Measurements from ENCODE around the gene TWF2. TPM values are rescaled to one million over a fixed set of nuclear protein-coding genes. Genes with fewer than 3 reads are reported as not detected.

TWF2 gene
- total and polyA plus RNA-seq, 2 experiments from 2014 or later = 42.3 to 53.0 TPM

DNA sequence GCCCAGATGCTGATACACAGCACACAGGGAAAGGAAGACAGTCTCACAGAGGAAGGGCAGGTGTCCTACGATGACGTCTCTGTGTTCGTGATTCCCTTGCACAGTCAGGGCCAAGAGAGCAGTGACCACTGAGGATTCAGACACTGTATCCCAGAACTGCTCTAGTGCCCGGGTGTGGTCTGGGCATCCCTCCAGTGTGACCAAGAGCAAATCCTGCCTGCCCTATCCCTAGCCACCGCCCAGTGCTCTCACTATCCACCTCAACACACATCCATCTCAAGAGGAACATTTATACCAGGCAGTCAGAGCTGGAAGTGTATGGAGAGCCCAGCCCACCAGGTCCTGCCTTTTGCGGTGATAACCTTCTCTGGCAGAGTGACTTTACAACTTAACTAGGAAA lies 10.7 kb upstream of the TWF2 start:
- Histone ChIP-seq H3K4me1 (ENCODE audit: low read depth) (no peaks in the 10 kb centered on the region), H3K9me3 (ENCODE audit: low read depth) (no peaks in the 10 kb centered on the region), H3K27ac (no peak overlapping the region), H3K4me3 (no peak overlapping the region), H3K36me3 (peaks cover 22% of the 10 kb centered on the region), H3K27me3 (peaks cover 3% of the 10 kb centered on the region)
- TF ChIP-seq CTCF (IDR thresholded peaks at IDR 0.05; ENCODE audit: low read depth, low read length) = no peak
- DNase-seq (ENCODE audit: low read depth in 1 of 2, low spot score in 1 of 2) = no peak

- no peak overlapping the region for H3K27ac ChIP-seq
- peaks cover 3% of the 10 kb centered on the region for H3K27me3 ChIP-seq
- no peak for DNase-seq (ENCODE audit: low read depth in 1 of 2, low spot score in 1 of 2)
- no peaks in the 10 kb centered on the region for H3K4me1 ChIP-seq (ENCODE audit: low read depth)
- TF ChIP-seq CTCF (IDR thresholded peaks at IDR 0.05; ENCODE audit: low read depth, low read length) = no peak
- H3K9me3 ChIP-seq (ENCODE audit: low read depth) = no peaks in the 10 kb centered on the region
- no peak overlapping the region for H3K4me3 ChIP-seq
- H3K36me3 ChIP-seq = peaks cover 16% of the 10 kb centered on the region
These were observed 10.0 kb upstream of the TWF2 start for GRCh38 chr3:52248816-52249547.

DNA sequence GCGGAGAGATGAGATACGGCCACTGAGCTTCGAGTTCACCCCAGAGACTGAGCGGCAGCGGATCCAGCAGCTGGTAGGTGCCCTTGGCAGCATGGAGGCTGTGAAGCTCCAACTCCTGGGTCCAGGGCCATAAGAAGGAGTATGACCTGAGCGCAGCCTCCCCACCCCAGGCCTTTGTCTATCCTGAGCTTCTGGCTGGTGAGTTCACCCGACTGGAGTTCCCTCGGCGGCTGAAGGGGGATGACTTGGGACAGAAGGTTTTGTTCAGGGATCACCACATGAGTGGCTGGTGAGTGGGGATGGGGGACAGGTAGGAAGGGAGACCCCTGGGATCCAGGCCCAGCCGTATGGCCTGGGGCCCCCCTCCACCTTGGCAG lies 9.2 kb upstream of the TWF2 start:
- no peaks in the 10 kb centered on the region for H3K4me1 ChIP-seq (ENCODE audit: low read depth)
- no peak overlapping the region for H3K27ac ChIP-seq
- no peaks in the 10 kb centered on the region for H3K9me3 ChIP-seq (ENCODE audit: low read depth)
- DNase-seq (ENCODE audit: low read depth in 1 of 2, low spot score in 1 of 2) = no peak
- peaks cover 8% of the 10 kb centered on the region for H3K36me3 ChIP-seq
- TF ChIP-seq CTCF (IDR thresholded peaks at IDR 0.05; ENCODE audit: low read depth, low read length) = no peak
- no peak overlapping the region for H3K4me3 ChIP-seq
- H3K27me3 ChIP-seq = peaks cover 3% of the 10 kb centered on the region

DNA sequence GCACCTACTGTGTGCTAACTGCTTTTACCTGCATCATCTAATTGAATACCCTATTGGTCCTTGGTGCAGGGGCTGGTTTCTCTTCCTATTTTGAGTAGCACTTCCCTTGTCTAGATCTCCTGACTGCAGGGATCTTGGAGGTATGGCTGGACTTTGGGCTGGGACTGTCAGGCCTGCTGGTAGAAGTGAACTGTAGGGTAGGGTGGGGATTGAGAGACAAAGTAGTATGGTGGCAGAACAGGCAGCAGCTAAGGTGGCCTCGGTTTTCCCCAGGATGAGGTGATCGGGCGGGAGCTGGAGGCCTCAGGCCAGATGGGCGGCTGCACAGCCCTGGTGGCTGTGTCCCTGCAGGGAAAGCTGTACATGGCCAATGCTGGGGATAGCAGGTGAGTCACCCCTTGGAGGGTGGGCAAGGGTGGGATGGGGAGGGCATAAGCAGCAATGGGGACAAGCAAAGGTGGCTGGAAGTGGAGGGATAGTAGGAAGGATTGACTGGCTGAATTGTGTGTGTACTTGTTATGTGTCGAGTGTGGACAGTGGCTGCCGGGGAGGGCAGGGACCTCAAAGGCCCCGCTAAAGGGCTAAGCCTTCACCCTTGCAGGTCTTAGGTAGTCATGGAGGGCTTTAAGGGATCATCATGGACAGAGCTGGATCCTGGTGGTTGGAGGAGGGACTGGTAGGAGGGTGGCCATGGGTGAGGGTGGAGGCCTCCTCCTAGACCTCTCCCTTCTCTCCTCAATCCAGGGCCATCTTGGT lies 8.6 kb upstream of the TWF2 start:
- no peak for DNase-seq (ENCODE audit: low read depth in 1 of 2, low spot score in 1 of 2)
- peaks cover 5% of the 10 kb centered on the region for H3K36me3 ChIP-seq
- TF ChIP-seq CTCF (IDR thresholded peaks at IDR 0.05; ENCODE audit: low read depth, low read length) = no peak
- H3K4me1 ChIP-seq (ENCODE audit: low read depth) = no peaks in the 10 kb centered on the region
- no peak overlapping the region for H3K4me3 ChIP-seq
- no peaks in the 10 kb centered on the region for H3K9me3 ChIP-seq (ENCODE audit: low read depth)
- H3K27ac ChIP-seq = no peak overlapping the region
- peaks cover 3% of the 10 kb centered on the region for H3K27me3 ChIP-seq

GRCh38 chr3:52246728-52247408 lies 7.9 kb upstream of the TWF2 start:
- peaks cover 5% of the 10 kb centered on the region for H3K36me3 ChIP-seq
- no peak overlapping the region for H3K4me3 ChIP-seq
- no peak overlapping the region for H3K27ac ChIP-seq
- H3K9me3 ChIP-seq (ENCODE audit: low read depth) = no peaks in the 10 kb centered on the region
- DNase-seq (ENCODE audit: low read depth in 1 of 2, low spot score in 1 of 2) = no peak
- H3K27me3 ChIP-seq = peaks cover 3% of the 10 kb centered on the region
- no peaks in the 10 kb centered on the region for H3K4me1 ChIP-seq (ENCODE audit: low read depth)
- TF ChIP-seq CTCF (IDR thresholded peaks at IDR 0.05; ENCODE audit: low read depth, low read length) = no peak

Measured in cardiac muscle cell (in vitro differentiated cells and primary cell).